Lung (tissue), 12 donors: ENCODE measurements around the gene DDAH2. TPM values are rescaled to one million over a fixed set of nuclear protein-coding genes. Genes with fewer than 3 reads are reported as not detected.
A peak's percentile ranks its signal among the peaks of the same experiment; 100 is the strongest.

ENCODE experiments used
- ATAC-seq: fragments of 200-7000 bp; cut with Tn5 transposase; one replicate; pipeline ENCODE4 v1.9.1; 2020; ENCODE audit warnings: moderate number of reproducible peaks; ENCODE audit not compliant: insufficient read depth, low FRiP score
- DNase-seq, 3 donors: peaks; one replicate each; pipeline ENCODE4 v3.0.0-alpha.2; 2013 to 2017
- H3K27ac ChIP-seq, 2 donors: one replicate each; pipeline ENCODE4 v1.5.1; 2013; ENCODE audit warnings: mild to moderate bottlenecking in 2 of 2, moderate library complexity in 2 of 2, control low read depth in 1 of 2, inconsistent platforms in 1 of 2, low read depth in 1 of 2, low read length in 1 of 2
- H3K27me3 ChIP-seq, 3 donors: one replicate each; pipeline ENCODE4 v1.5.1; 2013; ENCODE audit warnings: low read length in 2 of 3; ENCODE audit not compliant: control insufficient read depth in 3 of 3, insufficient read depth in 3 of 3
- H3K36me3 ChIP-seq, 4 donors: one replicate each; pipeline ENCODE4 v1.5.1; 2013; ENCODE audit warnings: low read length in 4 of 4, mild to moderate bottlenecking in 1 of 4, moderate library complexity in 1 of 4; ENCODE audit not compliant: control insufficient read depth in 4 of 4, insufficient read depth in 4 of 4
- H3K4me1 ChIP-seq, 5 donors: one replicate each; pipeline ENCODE4 v1.5.1; 2013; ENCODE audit warnings: low read length in 5 of 5, mild to moderate bottlenecking in 2 of 5, moderate library complexity in 1 of 5; ENCODE audit not compliant: control insufficient read depth in 5 of 5, insufficient read depth in 5 of 5
- H3K4me3 ChIP-seq: one replicate; pipeline ENCODE4 v1.5.1; 2013; ENCODE audit warnings: mild to moderate bottlenecking, control low read depth, moderate library complexity
- H3K9ac ChIP-seq, 2 donors: one replicate each; pipeline ENCODE4 v1.5.1; 2013; ENCODE audit warnings: low read length in 2 of 2, control low read depth in 1 of 2; ENCODE audit not compliant: insufficient read depth in 1 of 2
- H3K9me3 ChIP-seq, 4 donors: one replicate each; pipeline ENCODE4 v1.5.1; 2013; ENCODE audit warnings: low read length in 3 of 4, mild to moderate bottlenecking in 1 of 4, moderate library complexity in 1 of 4; ENCODE audit not compliant: control insufficient read depth in 4 of 4, insufficient read depth in 3 of 4
- WGBS, 2 donors: extraction: QIAGEN DNeasy Blood & Tissue Kit; methylation state at CpG; one replicate each; pipeline ENCODE4 v1.1.7; 2013; 5-methylcytosine and 5-hydroxymethylcytosine counted together
- polyA plus RNA-seq, 2 donors: library from polyadenylated mRNA; stranded (reverse); fragments of 200-250 nt; gene quantifications; one replicate each; pipeline ENCODE4 v1.2.1, GENCODE V29; 2013
- total RNA-seq, 2 donors: library from RNA; depleted of rRNA in 1 of 2; stranded (reverse); fragments of >200 nt in 1 of 2; gene quantifications; one replicate each; pipeline ENCODE4 v1.2.1, GENCODE V29; 2014 to 2021
- TF ChIP-seq, protein P1 (sequence below): IDR thresholded peaks from 2 replicates; pipeline ENCODE4 v1.5.1; 2012; ENCODE audit warnings: mild to moderate bottlenecking; ENCODE audit errors: control extremely low read depth, extremely low read depth
- donor health status: control.
- donor health status: control.
- donor health status: Bipolar disorder and iron deficiency.
- donor health status: healthy.
- donor health status: DM: yes; HTN: yes; CAD: no.

Gene DDAH2
- total and polyA plus RNA-seq, 4 donors = 60.3 to 130 (median 91.3) TPM

DNA sequence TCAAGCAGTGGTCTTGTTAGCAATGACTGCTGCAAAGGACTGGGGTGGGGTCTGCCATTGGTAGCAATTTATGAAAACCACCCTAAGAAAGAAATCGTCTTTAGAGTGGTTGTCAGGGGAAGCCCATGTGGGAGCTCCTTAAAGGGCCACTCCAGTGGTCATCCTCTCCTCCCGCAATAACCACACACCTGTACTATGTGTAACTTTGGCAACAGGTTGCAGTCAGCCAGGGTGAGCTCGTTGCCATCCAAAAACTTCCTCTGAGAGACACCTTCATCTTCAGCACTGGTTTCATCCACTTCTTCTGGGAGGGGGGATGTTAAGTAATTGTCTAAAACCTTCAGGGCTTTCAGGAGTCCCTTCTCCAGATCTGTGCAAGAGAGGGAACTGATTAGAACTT lies 2.9 kb upstream of the DDAH2 start:
- Histone ChIP-seq H3K27me3 (no peaks in the 10 kb centered on the region), H3K9me3 (no peaks in the 10 kb centered on the region), H3K36me3 (peaks cover 9 to 34% (median 26%) of the 10 kb centered on the region in 4 donors), H3K4me3 (no peak overlapping the region), H3K9ac (no peak overlapping the region), H3K27ac (no peak overlapping the region), H3K4me1 (peaks cover 0 to 32% (median 11%) of the 10 kb centered on the region in 5 donors)
- DNase-seq = no peak
- 59 to 74% methylated on average over 3 of the region's 3 CpGs for WGBS, 2 donors
- no peak for ATAC-seq
- TF ChIP-seq, protein P1, sequence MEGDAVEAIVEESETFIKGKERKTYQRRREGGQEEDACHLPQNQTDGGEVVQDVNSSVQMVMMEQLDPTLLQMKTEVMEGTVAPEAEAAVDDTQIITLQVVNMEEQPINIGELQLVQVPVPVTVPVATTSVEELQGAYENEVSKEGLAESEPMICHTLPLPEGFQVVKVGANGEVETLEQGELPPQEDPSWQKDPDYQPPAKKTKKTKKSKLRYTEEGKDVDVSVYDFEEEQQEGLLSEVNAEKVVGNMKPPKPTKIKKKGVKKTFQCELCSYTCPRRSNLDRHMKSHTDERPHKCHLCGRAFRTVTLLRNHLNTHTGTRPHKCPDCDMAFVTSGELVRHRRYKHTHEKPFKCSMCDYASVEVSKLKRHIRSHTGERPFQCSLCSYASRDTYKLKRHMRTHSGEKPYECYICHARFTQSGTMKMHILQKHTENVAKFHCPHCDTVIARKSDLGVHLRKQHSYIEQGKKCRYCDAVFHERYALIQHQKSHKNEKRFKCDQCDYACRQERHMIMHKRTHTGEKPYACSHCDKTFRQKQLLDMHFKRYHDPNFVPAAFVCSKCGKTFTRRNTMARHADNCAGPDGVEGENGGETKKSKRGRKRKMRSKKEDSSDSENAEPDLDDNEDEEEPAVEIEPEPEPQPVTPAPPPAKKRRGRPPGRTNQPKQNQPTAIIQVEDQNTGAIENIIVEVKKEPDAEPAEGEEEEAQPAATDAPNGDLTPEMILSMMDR = no peak

DNA sequence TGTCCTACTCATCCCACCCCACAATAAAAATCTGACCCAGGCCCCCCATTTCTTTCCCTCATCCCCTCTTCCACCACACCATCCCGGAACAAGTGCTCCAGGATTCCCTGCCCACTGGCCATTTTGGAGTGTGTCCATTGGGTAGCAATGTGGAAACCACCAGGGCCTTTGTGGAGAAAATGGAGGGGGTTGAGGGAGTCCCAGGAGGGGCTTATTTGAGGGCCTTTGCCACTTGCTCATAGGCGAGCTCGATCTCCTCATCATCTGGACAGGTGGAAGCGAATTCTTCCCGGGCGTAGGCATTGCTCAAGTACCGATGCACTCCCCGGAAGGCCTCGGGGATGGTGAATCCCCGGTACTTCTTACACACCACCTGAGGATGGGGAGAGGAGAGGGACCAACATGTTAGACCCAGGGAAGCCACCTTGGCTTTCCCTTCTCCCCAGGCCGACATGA lies 1.6 kb upstream of the DDAH2 start:
- 91% methylated on average over 11 of the region's 11 CpGs for WGBS, 2 donors
- TF ChIP-seq, protein P1 = no peak
- ATAC-seq = no peak
- Histone ChIP-seq H3K9me3 (no peaks in the 10 kb centered on the region), H3K4me3 (no peak overlapping the region), H3K36me3 (peaks cover 9 to 47% (median 35%) of the 10 kb centered on the region in 4 donors), H3K9ac (no peak overlapping the region), H3K27me3 (no peaks in the 10 kb centered on the region), H3K27ac (peak overlapping the region; percentile 90 to 93), H3K4me1 (peaks cover 0 to 25% (median 7%) of the 10 kb centered on the region in 5 donors)
- no peak for DNase-seq

DNA sequence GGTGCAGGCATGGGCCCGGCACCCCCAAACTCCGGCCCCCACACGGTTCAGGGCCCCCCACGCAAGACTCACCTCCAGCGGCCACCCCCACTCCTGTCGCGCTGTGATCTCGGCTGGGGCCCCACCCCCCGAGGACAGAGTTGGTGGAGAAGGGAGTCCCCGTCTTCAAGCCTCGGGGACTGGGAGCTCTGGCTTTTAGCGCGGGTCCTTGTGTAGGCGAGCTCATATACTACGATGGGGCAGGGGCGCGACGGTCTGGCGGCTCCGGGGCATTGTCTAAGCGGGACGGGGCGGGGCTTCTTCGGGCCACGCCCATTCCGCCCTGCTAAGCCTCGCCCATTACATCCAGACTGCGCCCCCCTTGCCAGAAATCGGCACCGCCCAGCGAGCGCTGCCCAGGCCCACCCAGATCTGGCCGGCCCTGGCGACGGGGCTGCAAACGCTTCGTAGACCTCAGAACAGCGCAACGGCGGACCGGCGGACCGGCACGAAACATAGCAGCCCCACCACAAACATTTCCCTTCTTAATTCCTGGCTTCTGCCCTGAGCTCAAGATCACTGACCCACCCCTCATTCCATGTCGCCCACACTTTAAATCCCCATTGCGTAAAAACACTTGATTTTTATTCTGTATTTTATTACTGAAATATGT lies 1.0 kb upstream of the DDAH2 start:
- DNase-seq = peak; percentile 97
- peak; percentile 80 for ATAC-seq
- 3 to 4% methylated on average over 37 to 46 of the region's 46 CpGs for WGBS, 2 donors
- H3K9me3 ChIP-seq = no peaks in the 10 kb centered on the region
- no peaks in the 10 kb centered on the region for H3K27me3 ChIP-seq
- TF ChIP-seq, protein P1 = no peak
- H3K27ac ChIP-seq = peak overlapping the region; percentile 90 to 93
- H3K36me3 ChIP-seq = peaks cover 9 to 47% (median 36%) of the 10 kb centered on the region in 4 donors
- H3K9ac ChIP-seq = peak overlapping the region; percentile 70 to 78
- H3K4me3 ChIP-seq = peak overlapping the region; percentile 36
- H3K4me1 ChIP-seq = peaks cover 0 to 25% (median 7%) of the 10 kb centered on the region in 5 donors
